GM11168 (cell line): ENCODE results near the gene PTPRT.
"Not testable (repeated sequence)": the region's sequence is repeated elsewhere in the genome, so short reads cannot be mapped to it uniquely, and the experiment has no call there.

Source experiments
- in situ Hi-C: fragments of 300-500 bp; cut with MboI; formaldehyde crosslinking; loops from one replicate; pipeline ENCODE4 v1.12.0; 2022; ENCODE audit warnings: low sequenced_read_pairs; ENCODE audit not compliant: unreplicated experiment

Gene PTPRT

DNA sequence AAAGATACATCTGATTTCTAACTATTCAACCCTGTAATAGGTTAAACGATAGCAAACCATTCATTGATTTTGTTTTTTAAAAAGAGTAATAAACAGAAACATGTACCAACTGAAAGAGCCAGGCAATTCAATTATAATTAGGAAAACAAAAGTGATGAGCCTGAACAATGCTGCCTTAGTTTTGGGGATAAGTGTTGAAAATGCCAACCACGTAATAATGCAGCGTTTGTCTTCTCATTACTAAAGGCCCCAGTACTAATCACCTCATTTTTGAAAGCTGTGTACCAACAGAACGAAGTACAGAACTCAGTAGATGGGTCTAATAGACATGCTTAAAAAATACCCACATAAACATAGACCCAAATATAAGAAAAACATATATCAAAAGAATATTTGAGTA lies 907.9 kb downstream of the PTPRT start:
- in situ Hi-C loops: no loop called here

DNA sequence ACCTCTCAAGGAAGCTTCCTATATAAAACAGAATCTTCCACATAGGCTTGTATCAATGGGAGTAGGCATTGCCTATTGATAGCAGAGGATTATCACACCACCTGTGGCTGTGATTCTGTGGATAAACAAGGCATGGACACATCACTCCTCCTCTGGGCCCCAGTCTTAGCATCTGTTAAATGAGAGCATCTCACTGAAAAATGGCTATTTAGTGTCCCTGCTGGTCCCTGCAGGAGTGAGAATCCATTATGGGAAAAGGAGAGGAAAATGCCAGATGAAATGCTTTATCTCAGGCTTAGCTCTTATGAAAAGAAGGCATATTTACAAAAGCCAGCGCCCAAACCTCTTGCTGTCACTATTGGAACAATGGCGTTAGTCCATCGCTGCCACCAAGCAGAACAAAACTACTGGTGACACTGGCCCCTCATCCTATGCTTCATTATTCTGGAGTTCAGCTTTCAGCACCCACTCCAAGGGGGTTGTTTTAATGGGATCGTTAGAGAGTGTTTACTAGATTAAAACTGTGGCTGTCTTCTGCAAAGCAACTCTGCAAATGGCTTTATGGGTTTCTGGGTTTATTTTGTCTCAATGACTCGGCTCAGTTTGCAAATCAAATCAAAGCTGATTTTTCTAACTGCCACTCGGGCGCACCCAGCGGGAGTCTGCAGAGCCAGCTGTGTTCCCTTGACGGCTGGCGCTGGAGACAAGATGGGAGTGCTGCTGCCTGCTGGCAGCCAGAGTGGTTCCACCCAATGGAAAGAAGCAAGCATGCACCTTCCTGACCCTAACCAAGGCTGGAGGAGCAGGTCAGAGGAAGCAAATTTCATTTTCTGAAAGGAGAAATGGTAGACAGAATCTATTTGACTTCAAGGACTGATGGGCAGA lies 912.7 kb downstream of the PTPRT start:
- in situ Hi-C loops: no loop called here

DNA sequence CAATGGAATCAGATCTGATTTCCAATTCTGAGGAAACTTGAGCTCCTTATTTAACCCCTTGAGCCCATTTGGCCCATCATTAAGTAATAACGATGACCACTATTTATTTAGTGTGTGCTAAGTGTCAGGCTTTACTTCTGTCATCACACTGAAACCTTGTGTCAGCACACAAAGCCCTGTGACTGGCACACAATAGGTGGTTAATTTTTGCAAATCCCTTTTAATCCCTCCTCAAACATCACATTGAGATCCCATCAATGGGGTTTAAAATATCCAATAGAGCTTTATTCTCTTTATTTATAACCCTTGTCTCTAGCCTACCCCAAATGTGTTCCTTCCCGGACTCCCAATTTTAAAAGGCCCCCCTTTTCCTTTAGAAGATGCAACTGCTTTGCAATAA lies 914.7 kb downstream of the PTPRT start:
- in situ Hi-C loops: no loop called here

DNA sequence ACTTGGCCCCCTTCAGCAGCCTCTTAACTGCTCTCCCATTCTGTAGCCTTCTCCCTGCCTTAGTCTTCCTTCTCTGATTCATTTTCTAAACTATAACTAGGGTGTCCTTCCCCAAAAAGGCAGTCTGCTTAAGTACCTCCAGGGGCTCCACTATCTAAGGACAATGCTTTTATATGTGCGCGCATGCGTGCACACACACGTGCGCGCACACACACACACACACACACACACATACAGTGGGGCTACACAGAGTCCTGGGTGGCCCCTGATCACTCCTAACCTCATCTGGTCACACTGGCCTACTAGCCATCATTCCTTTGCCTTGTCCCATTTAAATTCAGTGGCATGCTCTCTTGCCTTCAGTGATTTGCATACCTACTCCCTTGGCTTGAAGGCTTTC lies 917.2 kb downstream of the PTPRT start:
- in situ Hi-C loops: no loop called here

DNA sequence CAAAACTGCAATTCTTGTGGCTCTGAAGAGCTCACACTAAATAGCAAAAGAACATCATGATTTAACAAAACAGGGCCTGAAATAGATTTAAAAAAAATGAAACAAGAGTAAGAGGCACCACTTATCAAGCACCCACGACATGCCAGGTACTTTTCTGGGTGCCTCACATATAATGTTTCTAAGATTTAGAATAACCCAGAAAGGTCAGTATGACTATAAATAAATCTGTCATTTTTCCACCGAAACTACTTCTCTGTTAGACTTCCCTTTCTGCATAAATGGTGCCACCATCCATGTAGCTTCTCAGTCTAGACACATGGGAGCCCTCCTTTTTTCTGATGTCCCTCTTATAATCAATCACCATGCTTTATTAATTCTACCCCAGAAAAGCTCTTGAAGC lies 919.2 kb downstream of the PTPRT start:
- in situ Hi-C loops: no loop called here

DNA sequence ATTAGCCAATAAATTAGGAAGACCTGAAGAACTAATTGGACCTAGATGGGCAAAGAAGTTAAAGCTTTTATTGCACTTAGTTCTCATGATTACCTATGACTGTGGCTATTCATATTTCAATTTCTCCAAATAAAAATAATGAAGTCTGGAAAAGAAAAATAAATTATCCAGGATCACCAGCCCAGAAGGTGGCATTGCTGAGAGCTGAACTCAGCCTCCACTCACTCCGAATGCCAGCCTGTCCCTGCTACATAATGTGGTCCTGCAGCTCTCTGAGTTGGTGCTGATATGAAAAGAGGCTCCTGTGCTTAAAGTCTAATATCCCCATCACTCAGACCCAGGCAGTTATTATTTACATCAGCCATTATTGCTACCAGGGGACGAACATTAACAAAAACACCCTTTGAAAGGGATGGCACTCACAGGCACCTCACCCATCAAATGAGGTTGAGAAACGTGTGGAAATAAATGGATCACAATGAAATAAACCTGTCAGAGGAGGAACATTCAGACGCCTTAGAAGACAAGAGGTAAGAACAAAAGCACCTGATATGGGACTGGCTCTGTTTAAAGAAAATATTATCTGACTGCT lies 921.8 kb downstream of the PTPRT start:
- in situ Hi-C loops: no loop called here

DNA sequence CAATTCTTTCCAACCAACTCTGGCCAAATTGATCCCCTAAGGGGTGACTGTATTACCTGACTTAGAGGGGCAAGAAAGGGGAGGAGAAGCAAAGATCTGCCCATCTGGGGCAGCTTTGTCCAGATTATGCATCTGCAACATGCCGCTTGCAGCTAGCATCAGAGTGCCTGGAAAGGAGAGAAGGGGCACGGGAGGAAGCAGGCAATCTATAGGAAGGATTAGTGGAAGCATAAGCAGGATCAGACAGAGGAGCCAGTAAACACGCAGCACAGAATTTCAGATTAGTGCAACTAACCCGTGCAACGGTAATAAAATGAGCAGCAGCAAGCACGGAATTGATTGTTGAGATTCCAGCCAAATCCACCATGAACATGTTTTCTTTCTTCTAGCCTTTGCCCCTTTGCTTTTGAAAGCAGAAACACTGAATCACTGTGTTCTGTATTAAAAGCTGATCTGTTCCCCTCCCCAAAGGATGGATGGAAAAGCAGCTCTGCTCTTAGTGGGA lies 927.9 kb downstream of the PTPRT start:
- in situ Hi-C loops: no loop called here

DNA sequence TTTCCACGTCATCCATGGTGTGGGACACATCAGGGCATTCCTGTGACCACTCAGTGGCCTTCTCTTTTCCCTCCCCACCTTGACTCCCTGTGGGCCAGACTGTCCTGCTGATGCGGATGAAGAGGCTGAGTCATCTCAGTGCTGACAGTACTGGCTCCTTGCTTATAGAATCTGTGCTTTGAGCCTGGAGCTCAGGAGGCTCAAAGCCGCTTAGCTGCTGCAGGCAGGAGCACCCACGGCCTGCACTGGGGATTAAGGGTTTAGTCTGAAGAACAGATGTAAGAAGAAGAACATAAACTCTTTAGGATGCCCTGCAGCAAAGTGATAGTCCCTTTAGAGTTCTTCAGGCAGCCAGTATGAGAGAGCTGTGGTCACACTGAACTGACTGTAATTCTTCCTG lies 929.5 kb downstream of the PTPRT start:
- in situ Hi-C loops: no loop called here

DNA sequence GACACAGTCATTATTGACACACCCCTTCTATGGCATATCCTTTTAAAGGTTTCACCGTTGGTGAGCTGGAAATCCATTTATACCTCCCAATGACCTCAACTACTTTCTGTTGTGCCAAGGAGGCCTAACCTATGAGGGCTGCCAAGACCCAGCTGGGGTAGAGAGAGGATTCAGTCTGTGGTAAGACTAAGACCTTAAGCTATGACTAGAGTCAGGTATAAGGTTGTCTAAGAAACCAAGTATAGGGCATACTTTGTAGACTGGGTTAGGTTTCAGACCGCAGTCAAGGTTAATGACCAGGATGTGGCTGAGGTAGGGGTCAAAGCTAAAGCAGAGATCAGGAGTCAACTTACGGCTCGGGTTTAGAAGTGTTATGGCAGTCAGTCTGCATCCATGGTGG lies 930.3 kb downstream of the PTPRT start:
- in situ Hi-C loops: no loop called here

DNA sequence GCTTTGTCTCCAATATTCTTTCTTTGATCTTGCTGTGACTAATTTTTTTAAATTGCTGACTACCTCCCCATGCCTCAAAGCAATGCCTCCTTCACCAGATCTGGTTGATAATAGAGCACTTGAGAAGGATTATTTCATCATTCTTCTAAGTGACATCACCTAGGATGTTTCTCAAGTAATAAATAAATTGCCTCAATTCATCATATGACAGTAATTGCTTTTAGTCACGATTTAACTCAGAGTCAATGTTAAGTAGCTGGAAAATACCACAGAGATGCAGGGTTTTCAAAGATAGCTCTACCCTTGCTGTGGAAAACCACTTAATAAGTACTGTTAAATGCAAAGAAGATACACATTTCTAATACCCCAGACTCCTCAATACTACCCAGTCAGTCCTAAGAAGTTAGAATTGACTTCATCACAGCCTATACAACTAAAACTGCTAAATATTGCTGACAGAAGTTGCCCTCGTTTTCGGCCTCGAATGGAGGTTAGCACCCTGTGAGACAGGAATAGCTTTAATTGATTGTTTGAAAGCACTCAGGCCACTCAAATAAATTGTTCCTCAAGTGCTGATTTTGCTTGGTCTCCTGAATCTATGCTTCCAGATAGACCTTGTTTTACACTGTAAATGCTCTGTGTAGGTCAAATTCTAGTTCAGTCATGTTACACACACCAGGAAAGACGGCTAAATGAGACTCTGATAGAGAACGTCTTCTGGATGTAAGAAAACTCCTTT lies 931.0 kb downstream of the PTPRT start:
- in situ Hi-C loops: no loop called here

DNA sequence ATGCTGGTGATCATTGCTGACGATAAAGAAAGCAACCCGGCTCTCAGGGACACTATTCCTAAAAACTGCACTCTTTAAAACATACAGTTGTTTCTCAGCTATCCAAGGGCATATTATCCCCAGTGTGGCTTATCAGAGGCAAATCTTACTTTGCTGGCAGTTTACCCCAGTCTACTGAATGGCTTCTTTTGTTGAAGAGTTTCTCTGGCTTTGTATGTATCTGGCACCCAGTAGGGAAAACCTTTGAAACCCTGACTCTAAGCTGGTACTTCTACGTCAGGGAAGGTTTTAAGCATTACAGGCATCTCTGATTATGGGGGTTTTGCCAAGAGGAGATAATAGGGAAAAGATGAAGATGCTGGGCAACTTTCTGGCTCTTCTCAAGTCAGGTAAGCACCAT lies 933.9 kb downstream of the PTPRT start:
- in situ Hi-C loops: no loop called here

DNA sequence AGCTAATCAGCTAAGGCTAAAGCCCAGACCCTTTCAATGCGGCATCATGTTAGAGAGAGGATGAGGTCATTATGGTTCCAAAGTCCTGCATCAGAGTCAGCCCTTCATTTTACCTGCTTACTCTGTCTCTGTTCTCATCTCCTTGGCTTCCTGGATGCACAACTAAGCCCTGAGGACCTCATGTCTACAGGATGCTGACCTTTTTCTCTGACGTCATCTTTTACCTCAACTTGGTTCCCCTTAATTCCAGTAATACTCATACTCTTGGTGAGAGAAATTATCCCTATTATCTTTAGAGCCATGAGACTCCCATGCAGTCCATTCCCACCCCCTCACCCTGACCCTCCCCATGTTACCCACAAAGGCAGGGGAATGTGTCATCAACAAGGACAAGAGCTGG lies 935.0 kb downstream of the PTPRT start:
- in situ Hi-C loops: no loop called here

DNA sequence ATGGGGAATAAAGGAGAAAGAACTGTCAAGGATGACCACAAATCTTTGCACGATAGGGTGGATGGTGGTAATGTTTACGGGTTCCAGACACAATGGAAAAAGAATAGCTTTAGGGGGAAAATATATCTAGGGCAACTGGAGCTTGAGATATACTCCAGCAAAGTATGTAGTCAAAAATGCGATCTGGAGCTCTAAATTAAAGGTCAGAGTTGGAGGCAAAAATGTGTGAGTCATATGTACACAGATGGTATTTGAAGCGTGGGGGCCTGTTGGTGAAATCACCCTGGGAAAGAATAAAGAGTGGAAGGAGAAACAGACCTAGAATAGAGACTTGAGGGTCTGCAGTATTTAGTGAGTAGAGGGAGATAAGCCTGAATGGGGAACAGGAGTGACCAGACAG lies 937.6 kb downstream of the PTPRT start:
- in situ Hi-C loops: no loop called here

DNA sequence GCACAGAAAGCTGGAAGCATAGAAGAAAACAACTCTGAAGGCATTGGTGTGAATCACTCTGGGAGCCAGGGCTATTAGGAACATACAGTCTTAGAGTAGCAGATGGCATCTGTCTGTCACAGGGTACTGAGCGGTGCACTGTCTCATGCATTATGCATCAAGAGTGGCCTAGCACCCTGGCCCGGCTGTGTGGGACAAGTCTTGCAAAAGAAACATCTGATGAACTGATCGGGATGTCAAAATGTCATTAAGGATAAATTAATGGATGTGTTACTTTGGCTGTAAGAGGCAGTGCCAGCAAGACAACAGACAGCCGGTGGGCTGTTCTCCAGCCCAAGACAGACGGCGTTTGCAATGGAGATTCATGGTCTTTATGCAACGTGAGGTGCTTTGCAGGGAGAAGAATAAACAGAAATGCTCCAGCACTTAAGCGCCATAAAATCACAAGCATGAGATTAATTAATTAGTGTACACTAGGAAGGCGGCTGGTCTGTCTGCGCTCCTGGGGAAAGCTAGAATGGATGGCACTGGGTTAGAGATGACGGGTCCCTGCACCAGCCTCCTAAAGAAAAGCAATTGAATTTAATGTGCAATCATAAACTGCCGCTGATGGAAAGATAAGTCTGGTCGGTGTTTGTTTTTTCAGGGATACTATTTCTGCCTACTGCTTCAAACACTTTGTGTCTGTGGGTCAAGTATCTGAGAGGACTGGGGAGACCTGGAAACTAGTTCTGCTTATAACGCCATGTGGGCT lies 970.9 kb downstream of the PTPRT start:
- in situ Hi-C loops: no loop called here

DNA sequence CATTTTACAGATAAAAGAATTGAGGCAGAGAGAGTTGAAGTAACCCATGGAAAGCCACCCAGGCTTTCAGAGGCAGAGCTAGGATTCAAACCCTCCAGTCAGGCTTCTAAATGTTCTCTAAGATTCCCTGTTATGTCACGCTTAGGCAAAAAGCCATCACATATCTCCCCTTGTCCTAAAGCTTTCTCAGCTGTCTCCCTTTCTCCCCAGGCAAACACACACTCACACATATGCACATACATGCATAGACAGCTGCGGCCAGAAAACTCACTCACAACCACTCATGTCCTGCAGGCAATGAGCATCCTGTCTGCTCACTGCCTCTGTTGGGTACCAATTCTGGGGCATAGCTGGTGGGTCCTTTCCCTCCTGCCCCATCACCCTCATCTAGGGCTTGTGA lies 975.6 kb downstream of the PTPRT start:
- in situ Hi-C loops: no loop called here

DNA sequence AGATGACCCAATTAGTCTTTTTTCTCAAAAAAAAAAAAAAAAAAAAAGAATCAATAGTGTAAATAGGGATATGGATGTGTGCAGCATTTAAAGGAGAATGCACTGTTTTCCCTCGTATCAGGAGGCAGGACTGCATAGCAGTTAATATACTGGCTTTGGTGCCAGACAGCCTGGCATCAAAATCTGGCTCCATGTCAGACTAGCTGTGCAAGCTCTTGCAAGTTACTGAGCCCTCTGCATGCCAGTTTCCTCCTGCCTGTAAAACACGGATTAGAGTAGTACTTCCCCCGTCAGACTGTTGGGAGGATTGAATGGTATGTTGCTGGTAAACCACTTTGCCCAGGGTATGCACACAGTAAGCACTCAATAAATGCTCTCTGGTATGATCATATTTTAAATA lies 977.3 kb downstream of the PTPRT start:
- in situ Hi-C loops: no loop called here

DNA sequence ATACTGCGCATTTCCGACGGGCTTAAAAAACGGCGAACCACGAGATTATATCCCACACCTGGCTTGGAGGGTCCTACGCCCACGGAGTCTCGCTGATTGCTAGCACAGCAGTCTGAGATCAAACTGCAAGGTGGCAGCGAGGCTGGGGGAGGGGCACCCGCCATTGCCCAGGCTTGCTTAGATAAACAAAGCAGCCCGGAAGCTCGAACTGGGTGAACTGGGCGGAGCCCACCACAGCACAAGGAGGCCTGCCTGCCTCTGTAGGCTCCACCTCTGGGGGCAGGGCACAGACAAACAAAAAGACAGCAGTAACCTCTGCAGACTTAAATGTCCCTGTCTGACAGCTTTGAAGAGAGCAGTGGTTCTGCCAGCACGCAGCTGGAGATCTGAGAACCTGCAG lies 983.1 kb downstream of the PTPRT start:
- in situ Hi-C loops: not testable (repeated sequence)

DNA sequence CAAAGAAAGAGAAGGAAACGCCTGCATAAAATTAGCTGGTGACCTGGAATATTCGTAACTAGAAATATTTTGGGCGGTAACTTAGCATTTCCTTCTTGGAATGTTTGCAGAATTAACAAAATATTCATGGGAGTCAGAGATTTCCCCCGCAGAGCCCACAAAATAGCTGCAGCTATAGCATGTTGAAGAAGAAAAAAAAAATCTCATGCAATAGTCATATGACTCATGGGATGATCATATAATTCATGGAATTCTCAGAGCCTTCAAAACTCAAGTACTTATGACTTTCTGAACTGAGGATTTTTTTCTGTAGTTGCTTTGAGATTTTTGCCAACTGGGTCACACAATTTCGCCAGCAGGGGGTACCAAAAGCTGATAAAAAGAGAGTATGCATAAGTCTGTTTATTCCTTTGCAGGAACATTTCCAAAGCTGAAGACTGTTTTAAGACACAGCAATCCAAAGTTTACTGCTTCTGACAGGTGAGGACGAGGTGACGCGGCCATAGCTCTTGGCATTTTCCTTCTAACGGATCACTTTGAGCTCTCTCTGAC lies 985.5 kb downstream of the PTPRT start:
- in situ Hi-C loops: no loop called here

DNA sequence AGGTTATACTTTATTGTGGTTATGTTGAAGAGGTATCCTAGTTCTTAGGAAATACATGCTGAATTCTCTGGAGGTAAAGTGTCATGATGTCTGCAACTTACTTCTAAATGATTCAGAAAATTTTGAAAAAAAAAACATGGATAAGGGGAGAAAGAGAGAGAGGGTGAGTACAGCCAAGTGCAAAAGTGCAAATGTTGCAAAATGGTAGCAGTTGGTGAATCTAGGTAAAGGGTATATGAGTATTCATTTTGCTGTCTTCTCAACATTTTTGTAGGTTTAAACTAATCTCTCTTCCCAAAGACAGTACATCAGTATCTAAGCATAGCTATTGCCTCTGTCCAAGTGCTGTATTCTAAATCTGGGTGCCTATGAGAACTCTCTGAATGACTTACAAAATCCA lies 992.1 kb downstream of the PTPRT start:
- in situ Hi-C loops: no loop called here

DNA sequence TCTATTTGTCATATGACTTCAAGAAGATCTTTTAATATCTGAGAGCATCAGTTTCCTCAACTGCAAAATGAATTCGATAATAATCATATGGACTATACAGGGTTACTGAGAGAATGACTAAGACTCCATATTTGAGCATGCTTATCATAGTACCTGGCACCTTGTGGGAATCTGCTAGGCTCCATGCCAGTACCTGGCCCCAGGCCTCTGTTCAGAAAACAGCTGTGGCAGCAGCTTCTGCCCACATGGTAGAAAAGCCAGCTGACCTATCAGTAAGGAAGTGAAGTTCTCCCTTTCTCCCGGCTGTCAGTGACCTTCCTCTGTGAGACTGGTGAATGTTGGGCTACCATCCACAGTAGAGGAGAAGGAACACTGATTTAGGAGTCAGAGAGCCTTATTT lies 996.6 kb downstream of the PTPRT start:
- in situ Hi-C loops: no loop called here
